Measurements from ENCODE around the gene UQCR11. TPM values are rescaled to one million over a fixed set of nuclear protein-coding genes. Genes with fewer than 3 reads are reported as not detected.

Gene UQCR11
- total and polyA plus RNA-seq, 8 donors: 40.5 to 89.4 (median 73.7) TPM

GRCh38 chr19:1576242-1577089 lies 28.8 kb downstream of the UQCR11 start:
- WGBS, 2 donors: 90 to 91% methylated on average over 30 of the region's 30 CpGs
- FAIRE-seq: no peak
- Histone ChIP-seq H3K4me3 (no peak overlapping the region), H3K27ac (no peak overlapping the region), H3K36me3 (peaks cover 3 to 16% (median 13%) of the 10 kb centered on the region in 3 donors), H3K4me1 (no peaks in the 10 kb centered on the region), H3K27me3 (no peaks in the 10 kb centered on the region), H3K9me3 (no peaks in the 10 kb centered on the region)
- intact Hi-C loops (cut with DNase I): no loop called here
- ATAC-seq: peak in 3 of 4 donors; percentile 5 to 16 (median 10)
- DNase-seq: peak in 1 of 6 donors; percentile 72
- no peak for TF ChIP-seq CTCF (IDR thresholded peaks at IDR 0.05)

- WGBS, 2 donors: 77 to 83% methylated on average over 22 of the region's 22 CpGs
- intact Hi-C loops (cut with DNase I): no loop called here
- no peak for ATAC-seq
Observed at GRCh38 chr19:1575323-1576241, 29.7 kb downstream of the UQCR11 start.

GRCh38 chr19:1574354-1575136 lies 30.7 kb downstream of the UQCR11 start:
- no peak for ATAC-seq
- Histone ChIP-seq H3K36me3 (peaks cover 0 to 7% (median 5%) of the 10 kb centered on the region in 3 donors), H3K9me3 (no peaks in the 10 kb centered on the region), H3K4me1 (no peaks in the 10 kb centered on the region), H3K27me3 (no peaks in the 10 kb centered on the region), H3K27ac (no peak overlapping the region), H3K4me3 (no peak overlapping the region)
- DNase-seq: peak in 1 of 6 donors; percentile 70
- no peak for TF ChIP-seq CTCF (IDR thresholded peaks at IDR 0.05)
- intact Hi-C loops (cut with DNase I): no loop called here
- FAIRE-seq: no peak
- WGBS, 2 donors: 75 to 86% methylated on average over 33 to 34 of the region's 34 CpGs

More at GRCh38 chr19:1575323-1576241, 29.7 kb downstream of the UQCR11 start:
- Histone ChIP-seq H3K4me1 (no peaks in the 10 kb centered on the region), H3K9me3 (no peaks in the 10 kb centered on the region), H3K36me3 (peaks cover 3 to 13% (median 5%) of the 10 kb centered on the region in 3 donors), H3K27me3 (no peaks in the 10 kb centered on the region), H3K27ac (no peak overlapping the region), H3K4me3 (no peak overlapping the region)
- FAIRE-seq (no peak), DNase-seq (no peak)
- no peak for TF ChIP-seq CTCF (IDR thresholded peaks at IDR 0.05)

GRCh38 chr19:1572795-1573194 lies 32.5 kb downstream of the UQCR11 start:
- H3K27me3 ChIP-seq: no peaks in the 10 kb centered on the region
- DNase-seq: no peak
- TF ChIP-seq CTCF (IDR thresholded peaks at IDR 0.05): no peak
- FAIRE-seq: no peak
- intact Hi-C loops (cut with DNase I): no loop called here
- H3K4me3 ChIP-seq: no peak overlapping the region
- no peak for ATAC-seq
- 72 to 77% methylated on average over 9 of the region's 9 CpGs for WGBS, 2 donors
- H3K4me1 ChIP-seq: peaks cover 0 to 4% (median 4%) of the 10 kb centered on the region in 3 donors
- H3K27ac ChIP-seq: no peak overlapping the region
- peaks cover 0 to 5% (median 4%) of the 10 kb centered on the region in 3 donors for H3K36me3 ChIP-seq
- no peaks in the 10 kb centered on the region for H3K9me3 ChIP-seq
